AG08396 (cell line): Measurements from ENCODE around the gene RYR3.
"Not testable (repeated sequence)": the region's sequence is repeated elsewhere in the genome, so short reads cannot be mapped to it uniquely, and the experiment has no call there.

Experiments
- DNase-seq: peaks from one replicate; pipeline ENCODE4 v3.0.0; 2012; ENCODE audit warnings: low spot score, mixed read lengths

RYR3 gene

GRCh38 chr15:33584797-33585196 is 274.0 kb downstream of the RYR3 start:
- DNase-seq: no peak

- DNase-seq: no peak
Measured at GRCh38 chr15:33586786-33587697, 276.3 kb downstream of the RYR3 start.

DNA sequence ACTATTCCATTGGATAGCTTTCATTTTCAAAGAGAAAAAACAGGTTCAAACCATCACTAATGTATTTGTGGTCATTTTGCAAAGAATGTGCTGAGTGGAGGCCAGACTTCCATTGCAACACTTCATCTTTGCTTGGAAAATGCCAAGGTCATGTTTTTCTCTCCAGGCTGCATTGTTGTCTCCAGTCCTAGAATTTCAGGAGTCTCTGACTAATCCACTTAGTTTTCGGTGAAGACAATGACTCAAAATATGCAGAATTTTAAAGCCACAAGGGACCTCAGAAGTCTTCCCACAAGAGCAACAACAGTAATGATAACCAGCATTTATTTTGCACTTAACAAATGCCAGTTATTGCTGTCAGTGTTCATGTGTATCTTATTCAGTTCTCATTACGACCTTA is 277.0 kb downstream of the RYR3 start:
- DNase-seq: no peak

DNA sequence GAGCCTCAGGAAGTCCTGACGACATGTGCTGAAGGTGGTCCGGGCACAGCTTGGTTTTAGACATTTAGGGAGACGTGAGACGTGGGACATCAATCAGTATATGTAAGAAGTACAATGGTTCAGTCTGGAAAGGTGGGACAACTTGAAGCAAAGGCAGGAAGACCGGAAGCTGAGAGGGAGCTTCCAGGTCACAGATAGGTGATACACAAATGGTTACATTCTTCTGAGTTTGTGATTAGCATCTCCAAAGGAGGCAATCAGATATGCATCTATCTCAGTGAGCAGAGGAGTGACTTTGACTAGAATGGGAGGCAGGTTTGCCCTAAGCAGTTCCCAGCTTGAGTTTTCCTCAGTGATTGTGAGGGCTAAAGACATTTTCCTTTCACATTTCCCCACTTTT is 282.1 kb downstream of the RYR3 start:
- DNase-seq: no peak

DNA sequence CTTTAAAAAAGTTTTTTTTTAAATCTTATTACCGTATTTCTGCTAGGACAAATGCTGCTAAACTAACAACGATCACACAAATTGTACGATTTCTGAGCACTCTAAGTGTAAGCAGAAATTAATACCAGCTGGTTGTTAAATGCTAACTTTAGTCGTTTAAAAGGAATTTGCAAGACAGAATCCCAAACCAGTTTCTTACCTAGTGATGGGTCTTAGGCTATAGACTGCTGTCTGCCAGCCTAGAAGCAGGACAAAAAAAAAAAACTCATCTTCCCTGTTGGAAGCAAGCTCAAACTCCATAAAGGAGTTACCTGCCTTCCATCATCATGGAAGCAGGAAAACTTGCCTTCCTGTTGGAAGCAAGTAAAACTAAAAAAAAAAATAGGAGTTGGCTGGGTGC is 287.6 kb downstream of the RYR3 start:
- not testable (repeated sequence) for DNase-seq

DNA sequence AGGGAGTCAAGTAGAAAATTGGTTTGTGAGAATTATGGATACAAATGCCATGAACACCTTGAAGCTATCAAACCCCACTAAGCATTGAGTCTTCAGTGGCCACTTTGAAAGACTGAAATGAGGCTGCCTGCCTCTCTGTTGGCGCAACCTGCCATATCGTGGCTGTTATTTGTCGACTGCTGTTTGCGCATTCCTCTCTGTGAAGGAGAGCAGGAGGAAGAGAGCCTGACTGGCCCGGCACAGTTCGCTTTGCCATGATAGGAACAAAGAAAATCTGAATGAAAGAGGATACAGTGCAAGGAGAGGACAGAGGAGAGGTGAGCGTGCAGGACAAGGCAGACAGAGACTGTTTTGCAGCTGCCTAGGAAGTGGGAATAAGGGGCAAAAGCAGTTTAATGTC is 289.4 kb downstream of the RYR3 start:
- no peak for DNase-seq

DNA sequence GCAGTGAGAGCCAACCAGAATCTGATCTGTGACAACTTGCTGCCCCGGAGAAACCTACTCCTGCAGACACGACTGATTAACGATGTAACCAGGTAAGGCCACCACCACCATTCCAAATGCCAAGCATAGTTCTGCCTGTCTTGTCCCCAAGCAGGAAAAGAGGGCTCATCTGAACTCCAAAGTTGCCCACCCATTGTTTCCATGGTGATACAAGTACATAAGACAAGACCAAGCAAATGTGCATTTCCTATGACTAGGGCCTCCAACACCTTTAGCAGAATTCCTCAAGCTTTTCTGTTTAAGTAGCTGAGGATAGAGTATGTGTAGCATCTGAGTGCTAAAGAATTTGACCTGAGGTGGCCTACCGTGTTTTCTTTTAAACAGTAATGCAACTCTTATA is 290.7 kb downstream of the RYR3 start:
- DNase-seq: no peak

- no peak for DNase-seq
Measured at GRCh38 chr15:33608714-33609113, 297.9 kb downstream of the RYR3 start.

- no peak for DNase-seq
Measured at GRCh38 chr15:33612721-33613304, 302.0 kb downstream of the RYR3 start.

DNA sequence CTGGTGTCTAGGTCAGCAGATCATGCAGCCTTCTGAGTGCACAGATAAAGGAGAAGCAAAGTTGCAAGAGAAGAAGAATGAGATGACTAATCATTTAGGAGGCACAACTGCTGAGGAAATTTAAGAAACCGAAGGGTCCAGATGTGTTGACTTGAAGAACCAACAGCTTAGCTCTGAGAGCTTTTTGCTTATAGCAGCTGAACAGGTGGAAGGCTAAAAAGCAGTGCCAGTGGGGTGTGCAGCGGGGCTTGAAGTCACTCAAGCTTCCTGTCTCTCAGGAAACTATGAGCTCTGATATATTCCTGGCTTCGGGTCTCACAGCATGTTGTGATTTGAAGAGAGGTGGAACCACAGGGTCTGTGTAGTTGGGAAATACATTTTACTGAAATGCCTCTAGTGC is 305.7 kb downstream of the RYR3 start:
- no peak for DNase-seq

- no peak for DNase-seq
Measured at GRCh38 chr15:33618350-33618749, 307.6 kb downstream of the RYR3 start.

GRCh38 chr15:33621141-33621540 is 310.4 kb downstream of the RYR3 start:
- no peak for DNase-seq

DNA sequence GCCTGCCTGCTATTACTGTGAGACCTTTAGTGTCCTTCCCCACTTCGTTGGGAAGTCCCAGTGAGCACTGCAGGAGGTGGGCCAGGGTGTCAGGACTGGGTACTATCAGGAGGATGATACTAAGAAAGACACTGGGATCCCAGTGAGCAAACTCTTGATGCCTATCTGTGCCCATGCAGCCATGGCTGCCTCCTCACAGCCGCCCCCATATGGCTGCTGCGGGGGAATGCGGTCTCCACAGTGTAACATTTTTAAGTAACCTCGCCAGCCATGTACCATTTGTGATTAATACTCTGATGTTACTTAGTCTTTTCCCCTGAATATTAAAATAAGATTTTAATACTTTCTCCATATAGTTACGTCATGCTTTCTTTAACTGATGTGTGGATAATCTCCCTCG is 312.2 kb downstream of the RYR3 start:
- DNase-seq: no peak

- DNase-seq: no peak
Measured at GRCh38 chr15:33624439-33624838, 313.7 kb downstream of the RYR3 start.

- no peak for DNase-seq
Measured at GRCh38 chr15:33629647-33630046, 318.9 kb downstream of the RYR3 start.

- no peak for DNase-seq
Measured at GRCh38 chr15:33636234-33636633, 325.5 kb downstream of the RYR3 start.

- no peak for DNase-seq
Measured at GRCh38 chr15:33636958-33637357, 326.2 kb downstream of the RYR3 start.

GRCh38 chr15:33638453-33638852 is 327.7 kb downstream of the RYR3 start:
- no peak for DNase-seq

GRCh38 chr15:33639051-33639450 is 328.3 kb downstream of the RYR3 start:
- DNase-seq: no peak

DNA sequence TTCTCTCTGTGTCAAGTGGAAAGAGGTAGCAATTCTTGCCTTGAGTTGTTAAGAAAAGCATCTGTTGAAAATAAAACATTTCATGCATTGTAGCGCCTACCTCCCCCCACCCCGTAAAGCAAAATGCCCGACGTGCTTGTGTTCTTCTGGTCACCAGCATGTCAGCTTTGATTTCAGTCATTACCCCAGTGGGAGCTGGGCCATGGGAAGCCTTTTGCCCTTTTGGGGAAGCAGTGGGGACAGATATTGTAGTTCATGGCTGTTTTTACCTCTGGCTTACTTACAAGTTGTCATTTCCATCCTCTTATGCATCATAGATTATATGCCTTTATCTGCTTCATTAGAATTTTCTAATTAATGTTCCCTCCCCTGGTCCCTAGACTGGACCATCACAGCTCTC is 328.7 kb downstream of the RYR3 start:
- no peak for DNase-seq

- DNase-seq: no peak
Measured at GRCh38 chr15:33639978-33640377, 329.2 kb downstream of the RYR3 start.

- no peak for DNase-seq
Measured at GRCh38 chr15:33641069-33641468, 330.3 kb downstream of the RYR3 start.

DNA sequence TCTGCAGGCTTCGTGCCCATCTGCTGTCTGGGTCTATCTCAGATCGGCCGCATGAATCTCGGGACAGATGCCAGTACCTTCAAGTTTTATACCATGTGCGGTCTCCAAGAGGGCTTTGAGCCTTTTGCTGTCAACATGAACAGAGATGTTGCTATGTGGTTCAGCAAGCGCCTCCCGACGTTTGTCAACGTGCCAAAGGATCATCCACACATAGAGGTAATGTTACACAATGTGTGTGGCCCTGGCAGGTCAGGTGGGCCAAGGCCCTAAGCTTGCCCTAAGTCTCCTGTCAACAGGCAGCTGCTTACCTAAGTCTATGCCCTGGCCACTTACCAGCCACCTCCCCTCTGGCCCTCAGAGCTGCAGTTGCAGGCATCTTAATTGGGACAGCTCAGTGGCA is 333.5 kb downstream of the RYR3 start:
- no peak for DNase-seq

- DNase-seq: no peak
Measured at GRCh38 chr15:33646744-33647143, 336.0 kb downstream of the RYR3 start.
